ENCODE measurements around the gene TBC1D13. TPM values are rescaled to one million over a fixed set of nuclear protein-coding genes. Genes with fewer than 3 reads are reported as not detected.

The TBC1D13 gene
- total and polyA plus RNA-seq, 2 experiments from 2014 or later = 8.3 to 19.4 TPM

DNA sequence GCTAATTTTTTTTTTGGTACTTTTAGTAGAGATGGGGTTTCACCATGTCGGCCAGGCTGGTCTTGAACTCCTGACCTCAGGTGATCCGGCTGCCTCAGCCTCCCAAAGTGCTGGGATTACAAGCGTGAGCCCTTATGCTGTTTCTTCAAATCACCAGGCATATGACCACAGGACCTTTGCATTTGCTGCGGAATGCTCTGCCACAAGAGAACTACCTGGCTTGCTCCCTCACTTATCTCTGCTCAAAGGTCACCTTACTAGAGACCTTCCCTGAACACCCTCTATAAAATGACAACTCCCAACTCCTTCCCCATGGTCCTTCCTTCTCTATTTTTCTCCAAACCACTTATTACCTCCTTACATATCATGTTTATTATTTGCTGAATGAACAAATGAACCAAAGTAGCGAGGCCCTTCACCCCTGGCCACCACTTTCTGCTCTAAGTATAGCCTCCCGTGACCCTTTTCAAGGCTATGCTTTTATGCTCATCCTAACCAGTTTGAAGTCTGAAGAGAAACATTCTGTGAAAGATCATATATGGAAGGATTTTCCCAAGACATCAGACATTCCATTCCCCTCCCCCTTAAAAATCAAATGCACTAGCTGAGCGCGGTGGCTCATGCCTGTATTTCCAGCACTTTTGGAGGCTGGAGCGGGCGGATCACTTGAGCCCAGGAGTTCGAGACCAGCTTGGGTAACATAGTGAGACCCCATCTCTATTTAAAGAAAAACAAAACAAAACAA, 16.6 kb upstream of the TBC1D13 start (continued):
- TF ChIP-seq, protein P1, sequence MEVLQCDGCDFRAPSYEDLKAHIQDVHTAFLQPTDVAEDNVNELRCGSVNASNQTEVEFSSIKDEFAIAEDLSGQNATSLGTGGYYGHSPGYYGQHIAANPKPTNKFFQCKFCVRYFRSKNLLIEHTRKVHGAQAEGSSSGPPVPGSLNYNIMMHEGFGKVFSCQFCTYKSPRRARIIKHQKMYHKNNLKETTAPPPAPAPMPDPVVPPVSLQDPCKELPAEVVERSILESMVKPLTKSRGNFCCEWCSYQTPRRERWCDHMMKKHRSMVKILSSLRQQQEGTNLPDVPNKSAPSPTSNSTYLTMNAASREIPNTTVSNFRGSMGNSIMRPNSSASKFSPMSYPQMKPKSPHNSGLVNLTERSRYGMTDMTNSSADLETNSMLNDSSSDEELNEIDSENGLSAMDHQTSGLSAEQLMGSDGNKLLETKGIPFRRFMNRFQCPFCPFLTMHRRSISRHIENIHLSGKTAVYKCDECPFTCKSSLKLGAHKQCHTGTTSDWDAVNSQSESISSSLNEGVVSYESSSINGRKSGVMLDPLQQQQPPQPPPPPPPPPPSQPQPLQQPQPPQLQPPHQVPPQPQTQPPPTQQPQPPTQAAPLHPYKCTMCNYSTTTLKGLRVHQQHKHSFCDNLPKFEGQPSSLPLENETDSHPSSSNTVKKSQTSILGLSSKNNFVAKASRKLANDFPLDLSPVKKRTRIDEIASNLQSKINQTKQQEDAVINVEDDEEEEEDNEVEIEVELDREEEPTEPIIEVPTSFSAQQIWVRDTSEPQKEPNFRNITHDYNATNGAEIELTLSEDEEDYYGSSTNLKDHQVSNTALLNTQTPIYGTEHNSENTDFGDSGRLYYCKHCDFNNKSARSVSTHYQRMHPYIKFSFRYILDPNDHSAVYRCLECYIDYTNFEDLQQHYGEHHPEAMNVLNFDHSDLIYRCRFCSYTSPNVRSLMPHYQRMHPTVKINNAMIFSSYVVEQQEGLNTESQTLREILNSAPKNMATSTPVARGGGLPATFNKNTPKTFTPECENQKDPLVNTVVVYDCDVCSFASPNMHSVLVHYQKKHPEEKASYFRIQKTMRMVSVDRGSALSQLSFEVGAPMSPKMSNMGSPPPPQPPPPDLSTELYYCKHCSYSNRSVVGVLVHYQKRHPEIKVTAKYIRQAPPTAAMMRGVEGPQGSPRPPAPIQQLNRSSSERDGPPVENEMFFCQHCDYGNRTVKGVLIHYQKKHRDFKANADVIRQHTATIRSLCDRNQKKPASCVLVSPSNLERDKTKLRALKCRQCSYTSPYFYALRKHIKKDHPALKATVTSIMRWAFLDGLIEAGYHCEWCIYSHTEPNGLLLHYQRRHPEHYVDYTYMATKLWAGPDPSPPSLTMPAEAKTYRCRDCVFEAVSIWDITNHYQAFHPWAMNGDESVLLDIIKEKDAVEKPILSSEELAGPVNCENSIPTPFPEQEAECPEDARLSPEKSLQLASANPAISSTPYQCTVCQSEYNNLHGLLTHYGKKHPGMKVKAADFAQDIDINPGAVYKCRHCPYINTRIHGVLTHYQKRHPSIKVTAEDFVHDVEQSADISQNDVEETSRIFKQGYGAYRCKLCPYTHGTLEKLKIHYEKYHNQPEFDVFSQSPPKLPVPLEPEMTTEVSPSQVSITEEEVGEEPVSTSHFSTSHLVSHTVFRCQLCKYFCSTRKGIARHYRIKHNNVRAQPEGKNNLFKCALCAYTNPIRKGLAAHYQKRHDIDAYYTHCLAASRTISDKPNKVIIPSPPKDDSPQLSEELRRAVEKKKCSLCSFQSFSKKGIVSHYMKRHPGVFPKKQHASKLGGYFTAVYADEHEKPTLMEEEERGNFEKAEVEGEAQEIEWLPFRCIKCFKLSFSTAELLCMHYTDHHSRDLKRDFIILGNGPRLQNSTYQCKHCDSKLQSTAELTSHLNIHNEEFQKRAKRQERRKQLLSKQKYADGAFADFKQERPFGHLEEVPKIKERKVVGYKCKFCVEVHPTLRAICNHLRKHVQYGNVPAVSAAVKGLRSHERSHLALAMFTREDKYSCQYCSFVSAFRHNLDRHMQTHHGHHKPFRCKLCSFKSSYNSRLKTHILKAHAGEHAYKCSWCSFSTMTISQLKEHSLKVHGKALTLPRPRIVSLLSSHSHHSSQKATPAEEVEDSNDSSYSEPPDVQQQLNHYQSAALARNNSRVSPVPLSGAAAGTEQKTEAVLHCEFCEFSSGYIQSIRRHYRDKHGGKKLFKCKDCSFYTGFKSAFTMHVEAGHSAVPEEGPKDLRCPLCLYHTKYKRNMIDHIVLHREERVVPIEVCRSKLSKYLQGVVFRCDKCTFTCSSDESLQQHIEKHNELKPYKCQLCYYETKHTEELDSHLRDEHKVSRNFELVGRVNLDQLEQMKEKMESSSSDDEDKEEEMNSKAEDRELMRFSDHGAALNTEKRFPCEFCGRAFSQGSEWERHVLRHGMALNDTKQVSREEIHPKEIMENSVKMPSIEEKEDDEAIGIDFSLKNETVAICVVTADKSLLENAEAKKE (CRISPR knock-in tag; IDR thresholded peaks at IDR 0.05) = no peak
- TF ChIP-seq EZH2 (IDR thresholded peaks at IDR 0.05; ENCODE audit: low read depth, unreplicated experiment) = no peak

DNA sequence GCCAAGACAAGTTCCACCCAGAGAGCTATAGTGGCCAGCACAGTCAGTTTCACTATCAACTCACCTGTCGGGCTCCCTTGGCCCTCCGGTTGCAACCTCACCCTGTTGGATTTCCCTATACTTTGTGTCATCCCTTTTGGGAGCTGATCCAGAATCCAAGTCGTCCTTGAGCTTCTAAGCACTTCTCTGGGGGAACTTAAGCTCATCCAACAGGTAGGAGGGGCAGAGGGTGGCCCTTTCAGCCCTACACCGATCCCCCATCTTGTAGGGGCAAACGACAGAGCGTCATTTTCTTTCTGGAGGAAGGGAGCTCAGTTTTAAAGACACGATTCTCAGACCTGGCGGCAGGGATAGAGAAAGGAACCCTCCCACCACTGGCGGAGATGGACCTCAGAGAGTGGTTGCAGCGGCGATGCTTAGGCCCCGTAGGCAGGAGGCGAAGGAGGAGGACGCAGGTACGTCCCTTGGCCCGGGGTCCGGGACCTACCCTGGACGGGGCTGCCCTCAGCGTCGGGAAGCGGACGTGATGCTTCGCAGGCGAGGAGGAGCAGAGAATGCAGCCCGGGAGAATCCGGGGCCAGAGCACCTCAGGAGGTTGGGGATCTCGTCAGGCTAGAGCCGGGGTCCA, 15.8 kb upstream of the TBC1D13 start:
- ATAC-seq (peak; percentile 65), DNase-seq (ENCODE audit: low spot score) (no peak)
- Histone ChIP-seq H3F3A (replicated peaks; ENCODE audit: low read depth) (peaks cover 26% of the 10 kb centered on the region), H3K79me2 (replicated peaks; ENCODE audit: insufficient read depth) (peaks cover 16% of the 10 kb centered on the region), H3K27ac (ENCODE audit: low read depth) (peak overlapping the region; percentile 99), H3K4me1 (ENCODE audit: insufficient read depth) (peaks cover 9% of the 10 kb centered on the region), H3K36me3 (ENCODE audit: insufficient read depth) (no peaks in the 10 kb centered on the region), H4K20me1 (replicated peaks; ENCODE audit: insufficient read depth) (no peaks in the 10 kb centered on the region), H3K27me3 (ENCODE audit: insufficient read depth) (no peaks in the 10 kb centered on the region), H2AFZ (peak overlapping the region; percentile 94), H3K9me2 (ENCODE audit: insufficient read depth) (no peaks in the 10 kb centered on the region), H3K4me3 (peak overlapping the region; percentile 97), H3K4me2 (peak overlapping the region; percentile 97)
- Mint-ChIP-seq H3K9me3 (peaks cover 6% of the 10 kb centered on the region; the same call in 2 of the 3 replicates), H3K4me3 (peak overlapping the region; percentile 94), H3K4me1 (peaks cover 7% of the 10 kb centered on the region), H3K36me3 (ENCODE audit: low read depth) (no peaks in the 10 kb centered on the region; the same call in 1 of the 3 replicates), H3K27me3 (ENCODE audit: insufficient read depth, low read depth, poor library complexity) (peaks cover 12% of the 10 kb centered on the region), H3K27ac (peak overlapping the region; percentile 95)
- TF ChIP-seq CTCF (conservative IDR thresholded peaks at IDR 0.05; ENCODE audit: low read depth in 2 of 2) (no peak), EZH2 (IDR thresholded peaks at IDR 0.05; ENCODE audit: low read depth, unreplicated experiment) (no peak), ZNF114 (CRISPR knock-in tag; IDR thresholded peaks at IDR 0.05) (no peak), NANOG (IDR thresholded peaks at IDR 0.05; ENCODE audit: borderline replicate concordance) (no peak), JUNB (IDR thresholded peaks at IDR 0.05; ENCODE audit: unreplicated experiment) (no peak), ETS1 (IDR thresholded peaks at IDR 0.05) (no peak), POLR2AphosphoS5 (IDR thresholded peaks at IDR 0.05; ENCODE audit: low read depth) (no peak), STAT1 (IDR thresholded peaks at IDR 0.05; ENCODE audit: unreplicated experiment) (no peak), ZNF331 (CRISPR knock-in tag; IDR thresholded peaks at IDR 0.05; ENCODE audit: low read depth) (no peak), CREB1 (CRISPR knock-in tag; IDR thresholded peaks at IDR 0.05; ENCODE audit: low read depth) (no peak)
